GM23338 (cell line): ENCODE measurements around the gene SARS1. TPM values are rescaled to one million over a fixed set of nuclear protein-coding genes. Genes with fewer than 3 reads are reported as not detected.

Source experiments
- ATAC-seq: fragments of 200-7000 bp; cut with Tn5 transposase; 3 replicates; pipeline ENCODE4 v1.9.1; 2020
- DNase-seq: peaks from one replicate; pipeline ENCODE4 v3.0.0-alpha.2; 2015; ENCODE audit warnings: low spot score
- H2AFZ ChIP-seq: fragments of 200-600 bp; sonication (generic); 2 replicates; pipeline ENCODE4 v1.8.0; 2016; ENCODE audit warnings: antibody characterized with exemption, mild to moderate bottlenecking, moderate library complexity
- H3F3A ChIP-seq: fragments of 200-600 bp; sonication (generic); replicated peaks from 2 replicates; pipeline ENCODE4 v1.8.0; 2017; ENCODE audit warnings: antibody characterized with exemption, mixed run types, low read depth
- H3K27ac ChIP-seq: fragments of 200-600 bp; sonication (generic); 2 replicates; pipeline ENCODE4 v1.6.1; 2016; ENCODE audit warnings: low read depth
- H3K27me3 ChIP-seq: fragments of 200-600 bp; sonication (generic); 2 replicates; pipeline ENCODE4 v1.8.0; 2016; ENCODE audit warnings: mild to moderate bottlenecking, mixed run types, moderate library complexity; ENCODE audit not compliant: insufficient read depth
- H3K36me3 ChIP-seq: fragments of 200-600 bp; sonication (generic); 2 replicates; pipeline ENCODE4 v1.8.0; 2016; ENCODE audit warnings: mild to moderate bottlenecking; ENCODE audit not compliant: insufficient read depth
- H3K4me1 ChIP-seq: fragments of 200-600 bp; sonication (generic); 2 replicates; pipeline ENCODE4 v1.8.0; 2016; ENCODE audit warnings: mild to moderate bottlenecking, moderate library complexity; ENCODE audit not compliant: insufficient read depth
- H3K4me2 ChIP-seq: fragments of 200-600 bp; sonication (generic); 2 replicates; pipeline ENCODE4 v1.7.1; 2017; ENCODE audit warnings: mixed run types
- H3K4me3 ChIP-seq: fragments of 200-600 bp; sonication (generic); 2 replicates; pipeline ENCODE4 v1.6.1; 2016; ENCODE audit warnings: mixed run types
- H3K79me2 ChIP-seq: fragments of 200-600 bp; sonication (generic); replicated peaks from 2 replicates; pipeline ENCODE4 v1.8.0; 2017; ENCODE audit warnings: mild to moderate bottlenecking; ENCODE audit not compliant: insufficient read depth
- H3K9me2 ChIP-seq: fragments of 200-600 bp; sonication (generic); 2 replicates; pipeline ENCODE4 v1.8.0; 2017; ENCODE audit not compliant: insufficient read depth
- H4K20me1 ChIP-seq: fragments of 200-600 bp; sonication (generic); replicated peaks from 2 replicates; pipeline ENCODE4 v1.8.0; 2017; ENCODE audit warnings: mild to moderate bottlenecking; ENCODE audit not compliant: insufficient read depth
- H3K27ac Mint-ChIP-seq: 2 replicates; pipeline ENCODE4 v1.8.0; 2020; ENCODE audit warnings: inconsistent platforms, mild to moderate bottlenecking, moderate library complexity, mixed read lengths
- H3K27me3 Mint-ChIP-seq: 3 replicates; pipeline ENCODE4 v1.8.0; 2022; ENCODE audit warnings: low read depth, mild to moderate bottlenecking, moderate library complexity, mixed read lengths, inconsistent platforms; ENCODE audit not compliant: insufficient read depth, poor library complexity
- H3K36me3 Mint-ChIP-seq: 3 replicates; pipeline ENCODE4 v1.8.0; 2021; ENCODE audit warnings: low read depth, mild to moderate bottlenecking, inconsistent platforms, moderate library complexity, mixed read lengths
- H3K4me1 Mint-ChIP-seq: 3 replicates; pipeline ENCODE4 v1.8.0; 2020; ENCODE audit warnings: mild to moderate bottlenecking, inconsistent platforms, mixed read lengths
- H3K4me3 Mint-ChIP-seq: 3 replicates; pipeline ENCODE4 v1.8.0; 2021; ENCODE audit warnings: moderate library complexity, mild to moderate bottlenecking, inconsistent platforms, mixed read lengths
- H3K9me3 Mint-ChIP-seq: 3 replicates; pipeline ENCODE4 v1.8.0; 2020; ENCODE audit warnings: moderate library complexity, mild to moderate bottlenecking, inconsistent platforms, mixed read lengths
- EZH2phosphoT487 ChIP-seq: fragments of 200-600 bp; sonication (generic); IDR thresholded peaks from one replicate; pipeline ENCODE4 v1.8.1; 2018; ENCODE audit warnings: antibody characterized with exemption; ENCODE audit not compliant: unreplicated experiment
- JUNB ChIP-seq: IDR thresholded peaks from one replicate; pipeline ENCODE4 v1.6.1; 2016; ENCODE audit warnings: antibody characterized with exemption; ENCODE audit not compliant: unreplicated experiment
- POLR2AphosphoS5 ChIP-seq: IDR thresholded peaks from 2 replicates; pipeline ENCODE4 v1.6.1; 2016; ENCODE audit warnings: antibody characterized with exemption, low read depth
- ZNF114 ChIP-seq: fragments of 250-450 bp; sonication (Bioruptor Pico); IDR thresholded peaks from 2 replicates; pipeline ENCODE4 v1.5.0; 2020; ENCODE audit warnings: mild to moderate bottlenecking, moderate library complexity
- ZNF331 ChIP-seq: fragments of 250-450 bp; sonication (Bioruptor Pico); IDR thresholded peaks from 2 replicates; pipeline ENCODE4 v1.5.0; 2020; ENCODE audit warnings: low read depth, mild to moderate bottlenecking, moderate library complexity
- polyA plus RNA-seq: library from polyadenylated mRNA; unstranded; fragments of >200 nt; fragmentation: Nextera tagmentation; extraction: Ambion mirVana; gene quantifications from 2 replicates; pipeline ENCODE4 v1.2.1, GENCODE V29; 2016
- total RNA-seq: library from RNA; depleted of rRNA; stranded (reverse); fragments of >200 nt; shearing (Covaris generic); gene quantifications from 2 replicates; pipeline ENCODE4 v1.2.3, GENCODE V29; 2014
- TF ChIP-seq, protein P1 (sequence below), 2 experiments: fragments of 200-600 bp in 1 of 2; sonication (generic) in 1 of 2; conservative IDR thresholded peaks; 2 replicates each; pipeline versions ENCODE4 v1.5.1 to v1.6.1; 2016 to 2017; ENCODE audit warnings: antibody characterized with exemption in 2 of 2, low read depth in 2 of 2, mild to moderate bottlenecking in 2 of 2, moderate library complexity in 1 of 2
- TF ChIP-seq, protein P2 (sequence below): fragments of 250-450 bp; sonication (Bioruptor Pico); IDR thresholded peaks from 2 replicates; pipeline ENCODE4 v1.5.0; 2020; ENCODE audit warnings: mild to moderate bottlenecking, moderate library complexity
- TF ChIP-seq, protein P3 (sequence below): IDR thresholded peaks from one replicate; pipeline ENCODE4 v1.6.1; 2018; ENCODE audit warnings: antibody characterized with exemption; ENCODE audit not compliant: unreplicated experiment

SARS1 gene
- total and polyA plus RNA-seq, 2 experiments from 2014 or later: 141 to 166 TPM

DNA sequence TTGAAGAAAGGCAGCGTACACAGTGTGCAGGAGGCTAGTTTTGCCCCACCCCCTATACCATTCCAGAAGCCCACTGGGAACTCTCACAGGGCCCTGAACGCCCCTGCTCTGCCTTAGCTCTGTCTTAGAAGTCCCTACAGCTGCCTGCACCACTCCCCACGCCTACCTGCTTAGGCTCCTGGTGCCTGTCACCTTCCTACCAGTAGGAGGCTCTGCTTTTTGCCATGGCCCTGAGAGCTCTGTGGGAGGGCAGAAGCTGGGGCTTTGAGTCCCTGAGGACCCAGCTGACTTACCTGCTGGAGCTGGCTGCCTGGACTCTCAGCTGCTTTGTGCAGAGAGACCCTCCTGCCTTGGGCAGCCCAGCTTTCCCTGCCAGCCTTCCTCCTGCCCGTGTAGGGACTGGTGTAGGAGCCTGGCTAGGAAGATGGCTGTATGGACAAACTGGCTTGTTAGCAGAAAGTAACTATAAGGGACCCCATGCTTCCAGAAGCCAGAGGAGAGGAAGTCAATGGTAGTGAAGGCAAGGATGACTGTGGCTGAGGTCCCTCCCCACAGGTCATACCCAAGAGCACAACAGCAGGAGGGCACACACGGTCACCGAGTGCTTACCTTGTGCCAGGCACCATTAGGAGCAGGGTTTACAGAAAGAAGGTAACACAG is 25.8 kb downstream of the SARS1 start:
- H3K9me3 Mint-ChIP-seq: no peaks in the 10 kb centered on the region; the same call in 1 of the 3 replicates
- peak overlapping the region; percentile 12; the same call in 1 of the 3 replicates for H3K4me3 Mint-ChIP-seq
- no peaks in the 10 kb centered on the region for H4K20me1 ChIP-seq
- DNase-seq (peak; percentile 92), ATAC-seq (peak; percentile 86)
- H3K9me2 ChIP-seq: no peaks in the 10 kb centered on the region
- H3K27ac ChIP-seq: peak overlapping the region; percentile 89
- no peak overlapping the region for H2AFZ ChIP-seq
- H3K36me3 ChIP-seq: peaks cover 33% of the 10 kb centered on the region
- H3K4me3 ChIP-seq: 0 out of 2 replicates have a peak overlapping the region, but pooled peaks have one; percentile 18
- TF ChIP-seq ZNF331 (no peak), EZH2phosphoT487 (no peak), POLR2AphosphoS5 (peak; percentile 18; the same call in 1 of the 2 replicates), ZNF114 (no peak), JUNB (no peak)
- TF ChIP-seq, protein P1, sequence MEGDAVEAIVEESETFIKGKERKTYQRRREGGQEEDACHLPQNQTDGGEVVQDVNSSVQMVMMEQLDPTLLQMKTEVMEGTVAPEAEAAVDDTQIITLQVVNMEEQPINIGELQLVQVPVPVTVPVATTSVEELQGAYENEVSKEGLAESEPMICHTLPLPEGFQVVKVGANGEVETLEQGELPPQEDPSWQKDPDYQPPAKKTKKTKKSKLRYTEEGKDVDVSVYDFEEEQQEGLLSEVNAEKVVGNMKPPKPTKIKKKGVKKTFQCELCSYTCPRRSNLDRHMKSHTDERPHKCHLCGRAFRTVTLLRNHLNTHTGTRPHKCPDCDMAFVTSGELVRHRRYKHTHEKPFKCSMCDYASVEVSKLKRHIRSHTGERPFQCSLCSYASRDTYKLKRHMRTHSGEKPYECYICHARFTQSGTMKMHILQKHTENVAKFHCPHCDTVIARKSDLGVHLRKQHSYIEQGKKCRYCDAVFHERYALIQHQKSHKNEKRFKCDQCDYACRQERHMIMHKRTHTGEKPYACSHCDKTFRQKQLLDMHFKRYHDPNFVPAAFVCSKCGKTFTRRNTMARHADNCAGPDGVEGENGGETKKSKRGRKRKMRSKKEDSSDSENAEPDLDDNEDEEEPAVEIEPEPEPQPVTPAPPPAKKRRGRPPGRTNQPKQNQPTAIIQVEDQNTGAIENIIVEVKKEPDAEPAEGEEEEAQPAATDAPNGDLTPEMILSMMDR (conservative IDR thresholded peaks at IDR 0.05; ENCODE audit: low read depth in 2 of 2): peak; percentile 78 to 81
- TF ChIP-seq, protein P2, sequence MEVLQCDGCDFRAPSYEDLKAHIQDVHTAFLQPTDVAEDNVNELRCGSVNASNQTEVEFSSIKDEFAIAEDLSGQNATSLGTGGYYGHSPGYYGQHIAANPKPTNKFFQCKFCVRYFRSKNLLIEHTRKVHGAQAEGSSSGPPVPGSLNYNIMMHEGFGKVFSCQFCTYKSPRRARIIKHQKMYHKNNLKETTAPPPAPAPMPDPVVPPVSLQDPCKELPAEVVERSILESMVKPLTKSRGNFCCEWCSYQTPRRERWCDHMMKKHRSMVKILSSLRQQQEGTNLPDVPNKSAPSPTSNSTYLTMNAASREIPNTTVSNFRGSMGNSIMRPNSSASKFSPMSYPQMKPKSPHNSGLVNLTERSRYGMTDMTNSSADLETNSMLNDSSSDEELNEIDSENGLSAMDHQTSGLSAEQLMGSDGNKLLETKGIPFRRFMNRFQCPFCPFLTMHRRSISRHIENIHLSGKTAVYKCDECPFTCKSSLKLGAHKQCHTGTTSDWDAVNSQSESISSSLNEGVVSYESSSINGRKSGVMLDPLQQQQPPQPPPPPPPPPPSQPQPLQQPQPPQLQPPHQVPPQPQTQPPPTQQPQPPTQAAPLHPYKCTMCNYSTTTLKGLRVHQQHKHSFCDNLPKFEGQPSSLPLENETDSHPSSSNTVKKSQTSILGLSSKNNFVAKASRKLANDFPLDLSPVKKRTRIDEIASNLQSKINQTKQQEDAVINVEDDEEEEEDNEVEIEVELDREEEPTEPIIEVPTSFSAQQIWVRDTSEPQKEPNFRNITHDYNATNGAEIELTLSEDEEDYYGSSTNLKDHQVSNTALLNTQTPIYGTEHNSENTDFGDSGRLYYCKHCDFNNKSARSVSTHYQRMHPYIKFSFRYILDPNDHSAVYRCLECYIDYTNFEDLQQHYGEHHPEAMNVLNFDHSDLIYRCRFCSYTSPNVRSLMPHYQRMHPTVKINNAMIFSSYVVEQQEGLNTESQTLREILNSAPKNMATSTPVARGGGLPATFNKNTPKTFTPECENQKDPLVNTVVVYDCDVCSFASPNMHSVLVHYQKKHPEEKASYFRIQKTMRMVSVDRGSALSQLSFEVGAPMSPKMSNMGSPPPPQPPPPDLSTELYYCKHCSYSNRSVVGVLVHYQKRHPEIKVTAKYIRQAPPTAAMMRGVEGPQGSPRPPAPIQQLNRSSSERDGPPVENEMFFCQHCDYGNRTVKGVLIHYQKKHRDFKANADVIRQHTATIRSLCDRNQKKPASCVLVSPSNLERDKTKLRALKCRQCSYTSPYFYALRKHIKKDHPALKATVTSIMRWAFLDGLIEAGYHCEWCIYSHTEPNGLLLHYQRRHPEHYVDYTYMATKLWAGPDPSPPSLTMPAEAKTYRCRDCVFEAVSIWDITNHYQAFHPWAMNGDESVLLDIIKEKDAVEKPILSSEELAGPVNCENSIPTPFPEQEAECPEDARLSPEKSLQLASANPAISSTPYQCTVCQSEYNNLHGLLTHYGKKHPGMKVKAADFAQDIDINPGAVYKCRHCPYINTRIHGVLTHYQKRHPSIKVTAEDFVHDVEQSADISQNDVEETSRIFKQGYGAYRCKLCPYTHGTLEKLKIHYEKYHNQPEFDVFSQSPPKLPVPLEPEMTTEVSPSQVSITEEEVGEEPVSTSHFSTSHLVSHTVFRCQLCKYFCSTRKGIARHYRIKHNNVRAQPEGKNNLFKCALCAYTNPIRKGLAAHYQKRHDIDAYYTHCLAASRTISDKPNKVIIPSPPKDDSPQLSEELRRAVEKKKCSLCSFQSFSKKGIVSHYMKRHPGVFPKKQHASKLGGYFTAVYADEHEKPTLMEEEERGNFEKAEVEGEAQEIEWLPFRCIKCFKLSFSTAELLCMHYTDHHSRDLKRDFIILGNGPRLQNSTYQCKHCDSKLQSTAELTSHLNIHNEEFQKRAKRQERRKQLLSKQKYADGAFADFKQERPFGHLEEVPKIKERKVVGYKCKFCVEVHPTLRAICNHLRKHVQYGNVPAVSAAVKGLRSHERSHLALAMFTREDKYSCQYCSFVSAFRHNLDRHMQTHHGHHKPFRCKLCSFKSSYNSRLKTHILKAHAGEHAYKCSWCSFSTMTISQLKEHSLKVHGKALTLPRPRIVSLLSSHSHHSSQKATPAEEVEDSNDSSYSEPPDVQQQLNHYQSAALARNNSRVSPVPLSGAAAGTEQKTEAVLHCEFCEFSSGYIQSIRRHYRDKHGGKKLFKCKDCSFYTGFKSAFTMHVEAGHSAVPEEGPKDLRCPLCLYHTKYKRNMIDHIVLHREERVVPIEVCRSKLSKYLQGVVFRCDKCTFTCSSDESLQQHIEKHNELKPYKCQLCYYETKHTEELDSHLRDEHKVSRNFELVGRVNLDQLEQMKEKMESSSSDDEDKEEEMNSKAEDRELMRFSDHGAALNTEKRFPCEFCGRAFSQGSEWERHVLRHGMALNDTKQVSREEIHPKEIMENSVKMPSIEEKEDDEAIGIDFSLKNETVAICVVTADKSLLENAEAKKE (CRISPR knock-in tag): no peak
- TF ChIP-seq, protein P3, sequence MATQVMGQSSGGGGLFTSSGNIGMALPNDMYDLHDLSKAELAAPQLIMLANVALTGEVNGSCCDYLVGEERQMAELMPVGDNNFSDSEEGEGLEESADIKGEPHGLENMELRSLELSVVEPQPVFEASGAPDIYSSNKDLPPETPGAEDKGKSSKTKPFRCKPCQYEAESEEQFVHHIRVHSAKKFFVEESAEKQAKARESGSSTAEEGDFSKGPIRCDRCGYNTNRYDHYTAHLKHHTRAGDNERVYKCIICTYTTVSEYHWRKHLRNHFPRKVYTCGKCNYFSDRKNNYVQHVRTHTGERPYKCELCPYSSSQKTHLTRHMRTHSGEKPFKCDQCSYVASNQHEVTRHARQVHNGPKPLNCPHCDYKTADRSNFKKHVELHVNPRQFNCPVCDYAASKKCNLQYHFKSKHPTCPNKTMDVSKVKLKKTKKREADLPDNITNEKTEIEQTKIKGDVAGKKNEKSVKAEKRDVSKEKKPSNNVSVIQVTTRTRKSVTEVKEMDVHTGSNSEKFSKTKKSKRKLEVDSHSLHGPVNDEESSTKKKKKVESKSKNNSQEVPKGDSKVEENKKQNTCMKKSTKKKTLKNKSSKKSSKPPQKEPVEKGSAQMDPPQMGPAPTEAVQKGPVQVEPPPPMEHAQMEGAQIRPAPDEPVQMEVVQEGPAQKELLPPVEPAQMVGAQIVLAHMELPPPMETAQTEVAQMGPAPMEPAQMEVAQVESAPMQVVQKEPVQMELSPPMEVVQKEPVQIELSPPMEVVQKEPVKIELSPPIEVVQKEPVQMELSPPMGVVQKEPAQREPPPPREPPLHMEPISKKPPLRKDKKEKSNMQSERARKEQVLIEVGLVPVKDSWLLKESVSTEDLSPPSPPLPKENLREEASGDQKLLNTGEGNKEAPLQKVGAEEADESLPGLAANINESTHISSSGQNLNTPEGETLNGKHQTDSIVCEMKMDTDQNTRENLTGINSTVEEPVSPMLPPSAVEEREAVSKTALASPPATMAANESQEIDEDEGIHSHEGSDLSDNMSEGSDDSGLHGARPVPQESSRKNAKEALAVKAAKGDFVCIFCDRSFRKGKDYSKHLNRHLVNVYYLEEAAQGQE: no peak
- H3K27me3 ChIP-seq: no peaks in the 10 kb centered on the region
- H3F3A ChIP-seq: peaks cover 32% of the 10 kb centered on the region
- H3K27me3 Mint-ChIP-seq: peaks cover 20% of the 10 kb centered on the region
- H3K4me1 Mint-ChIP-seq: peaks cover 53% of the 10 kb centered on the region
- peaks cover 44% of the 10 kb centered on the region for H3K36me3 Mint-ChIP-seq
- H3K4me1 ChIP-seq: peaks cover 54% of the 10 kb centered on the region
- H3K79me2 ChIP-seq: no peaks in the 10 kb centered on the region
- peak overlapping the region; percentile 77 for H3K4me2 ChIP-seq
- peak overlapping the region; percentile 25; the same call in 1 of the 2 replicates for H3K27ac Mint-ChIP-seq
